ENCODE data around the gene RPGRIP1L.

RPGRIP1L gene

GRCh38 chr16:53693320-53693719 lies 10.3 kb downstream of the RPGRIP1L start:
- H2AFZ ChIP-seq (ENCODE audit: insufficient read depth, low read length, poor library complexity): no peak overlapping the region
- no peaks in the 10 kb centered on the region for H3K4me1 ChIP-seq (ENCODE audit: control insufficient read depth in 1 of 2, insufficient read depth in 2 of 2, low read length in 2 of 2)
- H3K27ac ChIP-seq (ENCODE audit: low read depth, low read length): no peak overlapping the region
- H2AK5ac ChIP-seq (ENCODE audit: low read length): no peak overlapping the region
- no peaks in the 10 kb centered on the region for H3K79me2 ChIP-seq (ENCODE audit: control insufficient read depth, insufficient read depth, low read length, poor library complexity)
- no peak overlapping the region for H2BK12ac ChIP-seq (ENCODE audit: low read length)
- no peak overlapping the region for H3K23ac ChIP-seq (ENCODE audit: low read length)
- no peak overlapping the region for H3K14ac ChIP-seq (ENCODE audit: low read length)
- no CpG with 5 or more reads among the region's 5 CpGs for WGBS (ENCODE audit: extremely low coverage, insufficient coverage, insufficient read length)
- H3K4me3 ChIP-seq (ENCODE audit: low read depth, low read length): no peak overlapping the region
- H3K36me3 ChIP-seq (ENCODE audit: control insufficient read depth in 1 of 2, insufficient read depth in 2 of 2, low read length in 2 of 2): peaks cover 0 to 2% of the 10 kb centered on the region in 2 experiments
- no peak overlapping the region for H3K9ac ChIP-seq (ENCODE audit: low read length)
- H3K9me3 ChIP-seq (ENCODE audit: insufficient read depth, low read depth, low read length): no peaks in the 10 kb centered on the region
- no peak overlapping the region for H3K4me2 ChIP-seq (ENCODE audit: low read length)
- no peaks in the 10 kb centered on the region for H3K79me1 ChIP-seq (ENCODE audit: low read length)
- no peak overlapping the region for H3K4ac ChIP-seq (ENCODE audit: low read depth, low read length)
- H4K8ac ChIP-seq (ENCODE audit: low read depth, low read length): no peak overlapping the region
- H2BK120ac ChIP-seq (ENCODE audit: insufficient read depth, low read length, poor library complexity): no peak overlapping the region
- DNase-seq: no peak
- H3K18ac ChIP-seq (ENCODE audit: low read length): no peak overlapping the region
- H2BK5ac ChIP-seq (ENCODE audit: low read depth, low read length, poor library complexity): no peak overlapping the region
- no peaks in the 10 kb centered on the region for H3K27me3 ChIP-seq (ENCODE audit: insufficient read depth, low read length)
- H4K12ac ChIP-seq (ENCODE audit: low read depth, low read length): no peak overlapping the region
- H4K91ac ChIP-seq (ENCODE audit: low read depth, low read length): no peak overlapping the region

GRCh38 chr16:53692146-53692545 lies 11.5 kb downstream of the RPGRIP1L start:
- Histone ChIP-seq H3K79me1 (ENCODE audit: low read length) (no peaks in the 10 kb centered on the region), H2AFZ (ENCODE audit: insufficient read depth, low read length, poor library complexity) (no peak overlapping the region), H3K4me1 (ENCODE audit: control insufficient read depth in 1 of 2, insufficient read depth in 2 of 2, low read length in 2 of 2) (no peaks in the 10 kb centered on the region), H4K12ac (ENCODE audit: low read depth, low read length) (no peak overlapping the region), H2AK5ac (ENCODE audit: low read length) (no peak overlapping the region), H3K9ac (ENCODE audit: low read length) (no peak overlapping the region), H2BK5ac (ENCODE audit: low read depth, low read length, poor library complexity) (no peak overlapping the region), H3K9me3 (ENCODE audit: insufficient read depth, low read depth, low read length) (no peaks in the 10 kb centered on the region), H3K27ac (ENCODE audit: low read depth, low read length) (no peak overlapping the region), H3K4ac (ENCODE audit: low read depth, low read length) (no peak overlapping the region), H2BK120ac (ENCODE audit: insufficient read depth, low read length, poor library complexity) (no peak overlapping the region), H3K4me3 (ENCODE audit: low read depth, low read length) (no peak overlapping the region), H3K79me2 (ENCODE audit: control insufficient read depth, insufficient read depth, low read length, poor library complexity) (no peaks in the 10 kb centered on the region), H3K27me3 (ENCODE audit: insufficient read depth, low read length) (no peaks in the 10 kb centered on the region), H3K4me2 (ENCODE audit: low read length) (no peak overlapping the region), H3K23ac (ENCODE audit: low read length) (no peak overlapping the region), H3K14ac (ENCODE audit: low read length) (no peak overlapping the region), H4K8ac (ENCODE audit: low read depth, low read length) (no peak overlapping the region), H2BK12ac (ENCODE audit: low read length) (no peak overlapping the region), H3K18ac (ENCODE audit: low read length) (no peak overlapping the region), H4K91ac (ENCODE audit: low read depth, low read length) (no peak overlapping the region), H3K36me3 (ENCODE audit: control insufficient read depth in 1 of 2, insufficient read depth in 2 of 2, low read length in 2 of 2) (no peaks in the 10 kb centered on the region)
- no CpG with 5 or more reads among the region's 5 CpGs for WGBS (ENCODE audit: extremely low coverage, insufficient coverage, insufficient read length)
- peak; percentile 2 to 53 for DNase-seq

GRCh38 chr16:53690771-53691170 lies 12.9 kb downstream of the RPGRIP1L start:
- no peak overlapping the region for H3K27ac ChIP-seq (ENCODE audit: low read depth, low read length)

GRCh38 chr16:53689636-53690035 lies 14.0 kb downstream of the RPGRIP1L start:
- Histone ChIP-seq H3K36me3 (ENCODE audit: control insufficient read depth in 1 of 2, insufficient read depth in 2 of 2, low read length in 2 of 2) (no peaks in the 10 kb centered on the region), H4K91ac (ENCODE audit: low read depth, low read length) (no peak overlapping the region), H4K8ac (ENCODE audit: low read depth, low read length) (no peak overlapping the region), H3K27ac (ENCODE audit: low read depth, low read length) (no peak overlapping the region), H3K23ac (ENCODE audit: low read length) (no peak overlapping the region), H2BK5ac (ENCODE audit: low read depth, low read length, poor library complexity) (no peak overlapping the region), H3K79me2 (ENCODE audit: control insufficient read depth, insufficient read depth, low read length, poor library complexity) (no peaks in the 10 kb centered on the region), H3K27me3 (ENCODE audit: insufficient read depth, low read length) (no peaks in the 10 kb centered on the region), H3K4me2 (ENCODE audit: low read length) (no peak overlapping the region), H3K14ac (ENCODE audit: low read length) (no peak overlapping the region), H3K4me3 (ENCODE audit: low read depth, low read length) (no peak overlapping the region), H3K18ac (ENCODE audit: low read length) (no peak overlapping the region), H3K9me3 (ENCODE audit: insufficient read depth, low read depth, low read length) (no peaks in the 10 kb centered on the region), H2BK12ac (ENCODE audit: low read length) (no peak overlapping the region), H3K4me1 (ENCODE audit: control insufficient read depth in 1 of 2, insufficient read depth in 2 of 2, low read length in 2 of 2) (no peaks in the 10 kb centered on the region), H4K12ac (ENCODE audit: low read depth, low read length) (no peak overlapping the region), H3K79me1 (ENCODE audit: low read length) (no peaks in the 10 kb centered on the region), H3K9ac (ENCODE audit: low read length) (no peak overlapping the region), H3K4ac (ENCODE audit: low read depth, low read length) (no peak overlapping the region), H2BK120ac (ENCODE audit: insufficient read depth, low read length, poor library complexity) (no peak overlapping the region), H2AK5ac (ENCODE audit: low read length) (no peak overlapping the region), H2AFZ (ENCODE audit: insufficient read depth, low read length, poor library complexity) (no peak overlapping the region)
- WGBS (ENCODE audit: extremely low coverage, insufficient coverage, insufficient read length): no CpG with 5 or more reads among the region's 3 CpGs
- DNase-seq: no peak

More at GRCh38 chr16:53690771-53691170, 12.9 kb downstream of the RPGRIP1L start:
- Histone ChIP-seq H4K91ac (ENCODE audit: low read depth, low read length) (no peak overlapping the region), H3K14ac (ENCODE audit: low read length) (no peak overlapping the region), H2AFZ (ENCODE audit: insufficient read depth, low read length, poor library complexity) (no peak overlapping the region), H3K27me3 (ENCODE audit: insufficient read depth, low read length) (no peaks in the 10 kb centered on the region), H3K9ac (ENCODE audit: low read length) (no peak overlapping the region), H3K9me3 (ENCODE audit: insufficient read depth, low read depth, low read length) (no peaks in the 10 kb centered on the region), H3K23ac (ENCODE audit: low read length) (no peak overlapping the region), H3K4me1 (ENCODE audit: control insufficient read depth in 1 of 2, insufficient read depth in 2 of 2, low read length in 2 of 2) (no peaks in the 10 kb centered on the region), H2AK5ac (ENCODE audit: low read length) (no peak overlapping the region), H2BK12ac (ENCODE audit: low read length) (no peak overlapping the region), H2BK5ac (ENCODE audit: low read depth, low read length, poor library complexity) (no peak overlapping the region), H3K79me2 (ENCODE audit: control insufficient read depth, insufficient read depth, low read length, poor library complexity) (no peaks in the 10 kb centered on the region), H3K18ac (ENCODE audit: low read length) (no peak overlapping the region), H3K4ac (ENCODE audit: low read depth, low read length) (no peak overlapping the region), H3K4me3 (ENCODE audit: low read depth, low read length) (no peak overlapping the region), H3K79me1 (ENCODE audit: low read length) (no peaks in the 10 kb centered on the region), H2BK120ac (ENCODE audit: insufficient read depth, low read length, poor library complexity) (no peak overlapping the region), H4K12ac (ENCODE audit: low read depth, low read length) (no peak overlapping the region), H3K36me3 (ENCODE audit: control insufficient read depth in 1 of 2, insufficient read depth in 2 of 2, low read length in 2 of 2) (no peaks in the 10 kb centered on the region), H4K8ac (ENCODE audit: low read depth, low read length) (no peak overlapping the region), H3K4me2 (ENCODE audit: low read length) (no peak overlapping the region)
- no CpG with 5 or more reads among the region's 2 CpGs for WGBS (ENCODE audit: extremely low coverage, insufficient coverage, insufficient read length)
- no peak for DNase-seq
